GM12892 (cell line): ENCODE results near the gene SLC6A9.

Source experiments
- POLR2A ChIP-seq: IDR thresholded peaks from 2 replicates; pipeline ENCODE4 v1.6.1; 2011; ENCODE audit warnings: low read depth, low read length, control low read depth
- POLR2AphosphoS5 ChIP-seq: IDR thresholded peaks from 2 replicates; pipeline ENCODE4 v1.6.1; 2011; ENCODE audit warnings: low read depth, low read length, control low read depth
- TAF1 ChIP-seq: IDR thresholded peaks from 2 replicates; pipeline ENCODE4 v1.6.1; 2011; ENCODE audit warnings: low read depth, mild to moderate bottlenecking, control low read depth, low read length, borderline replicate concordance

DNA sequence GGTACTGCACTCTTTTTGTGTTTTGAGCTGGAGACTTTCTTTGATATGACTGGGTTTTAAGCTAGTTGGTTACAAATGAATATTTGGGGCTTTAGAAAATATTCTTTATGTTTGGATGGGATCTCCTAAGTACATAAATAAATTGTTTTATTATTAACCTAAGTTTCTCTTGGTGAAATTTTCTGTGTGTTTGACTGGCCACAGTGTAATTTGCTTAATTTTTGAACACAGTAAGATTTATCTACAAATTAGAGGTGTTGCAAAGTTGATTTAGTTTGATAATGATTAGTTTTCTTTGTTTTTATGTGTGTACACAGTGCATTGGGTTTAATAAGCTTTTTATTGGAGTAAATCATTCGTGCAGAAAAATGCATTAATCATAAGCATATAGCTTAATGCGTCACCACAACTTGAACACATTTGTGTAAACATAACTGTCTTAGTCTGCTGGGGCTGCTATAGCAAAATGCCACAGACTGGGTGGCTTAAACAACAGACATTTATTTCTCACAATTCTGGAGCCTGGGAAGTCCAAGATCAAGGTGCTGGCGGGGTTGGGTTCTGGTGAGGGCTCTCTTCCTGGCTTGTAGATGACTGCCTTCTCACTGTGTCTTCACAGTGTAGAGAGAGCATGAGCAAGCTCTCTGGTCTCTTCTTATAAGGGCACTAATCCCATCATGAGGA is 17.4 kb upstream of the SLC6A9 start:
- TF ChIP-seq TAF1 (no peak), POLR2A (no peak), POLR2AphosphoS5 (no peak)
